ENCODE data around the gene TRIM40.

The TRIM40 gene

DNA sequence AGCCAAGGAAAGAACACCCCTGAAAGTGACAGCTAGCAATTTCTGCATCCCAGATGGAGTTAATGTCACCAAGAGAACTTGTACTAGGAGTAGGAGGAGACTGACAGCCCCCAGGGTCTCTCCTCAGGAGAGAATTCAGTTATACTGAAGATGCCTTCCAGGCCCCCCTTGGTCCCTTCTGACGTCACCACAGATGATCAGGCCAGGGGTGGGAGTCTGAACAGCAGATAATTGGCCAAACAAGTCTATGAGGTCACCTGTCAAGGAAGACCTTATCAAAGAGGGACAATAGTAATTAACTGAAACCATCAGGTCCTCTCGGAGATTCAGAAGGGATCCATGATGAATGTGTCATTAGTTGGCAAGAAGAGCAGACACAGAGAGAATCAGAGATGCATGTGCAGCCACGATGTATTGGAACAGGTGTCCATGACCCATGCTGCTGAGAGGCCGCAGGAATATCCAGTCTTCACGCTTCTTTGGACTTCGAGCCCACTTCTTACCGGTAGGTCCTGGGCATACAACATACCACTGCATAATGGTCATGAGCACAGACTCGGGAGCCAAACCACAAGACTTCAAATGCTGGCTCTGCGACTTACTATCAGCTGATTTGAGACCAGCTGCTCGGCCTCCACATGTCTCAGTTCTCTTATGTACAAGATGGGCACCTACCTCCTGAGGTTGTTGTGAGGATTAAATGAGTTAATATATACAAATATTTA lies 14.9 kb downstream of the TRIM40 start:
- no peak for FAIRE-seq

DNA sequence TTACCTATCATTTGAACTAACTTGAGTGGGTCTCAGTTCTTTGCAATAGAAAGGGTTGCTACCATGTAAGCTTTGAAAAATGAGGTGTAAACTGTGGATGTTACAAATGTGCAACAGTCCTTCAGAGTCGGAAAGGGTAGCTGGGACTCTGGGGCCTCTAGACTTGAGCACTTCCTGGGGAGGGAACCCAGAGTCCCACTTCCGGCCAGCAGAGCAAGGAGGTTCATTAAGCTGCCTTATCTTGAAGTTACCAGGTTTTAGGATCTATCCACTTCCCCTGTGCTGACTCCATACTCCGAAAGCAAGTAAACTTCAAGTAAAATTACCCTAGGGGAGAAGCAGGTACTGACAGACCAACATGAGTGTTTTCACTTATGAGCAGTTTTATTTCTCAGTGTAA lies 15.6 kb downstream of the TRIM40 start:
- no peak for FAIRE-seq

DNA sequence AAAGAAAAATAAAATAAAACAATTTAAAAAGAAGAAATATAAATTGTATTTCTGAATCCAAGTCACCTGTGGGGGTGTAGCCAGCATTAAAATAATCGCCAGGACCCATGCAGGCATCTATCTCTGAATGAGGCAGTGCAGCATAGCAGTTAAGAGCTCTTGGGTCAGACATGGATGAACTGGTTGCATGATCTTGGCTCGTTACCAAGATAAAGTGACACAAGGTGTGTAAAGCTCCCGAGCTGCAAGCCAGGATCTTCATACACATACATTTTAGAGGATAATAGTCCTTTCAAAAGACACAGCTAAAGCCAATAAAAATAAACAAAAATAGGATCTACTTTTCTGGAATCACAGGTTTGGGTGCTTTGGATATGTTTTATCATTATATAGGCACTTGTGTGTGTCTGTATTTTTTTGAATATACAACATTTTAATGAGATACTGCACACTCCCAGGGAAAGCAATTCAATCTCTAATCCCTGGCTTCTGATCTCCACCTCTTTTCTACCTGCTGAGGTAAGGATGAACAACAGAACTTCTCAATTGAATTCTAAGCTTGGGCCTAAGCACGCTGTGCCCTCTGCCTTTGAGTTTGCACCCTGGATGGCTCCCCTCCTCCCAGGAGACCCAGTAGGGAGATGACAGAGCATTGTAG lies 16.2 kb downstream of the TRIM40 start:
- no peak for FAIRE-seq

DNA sequence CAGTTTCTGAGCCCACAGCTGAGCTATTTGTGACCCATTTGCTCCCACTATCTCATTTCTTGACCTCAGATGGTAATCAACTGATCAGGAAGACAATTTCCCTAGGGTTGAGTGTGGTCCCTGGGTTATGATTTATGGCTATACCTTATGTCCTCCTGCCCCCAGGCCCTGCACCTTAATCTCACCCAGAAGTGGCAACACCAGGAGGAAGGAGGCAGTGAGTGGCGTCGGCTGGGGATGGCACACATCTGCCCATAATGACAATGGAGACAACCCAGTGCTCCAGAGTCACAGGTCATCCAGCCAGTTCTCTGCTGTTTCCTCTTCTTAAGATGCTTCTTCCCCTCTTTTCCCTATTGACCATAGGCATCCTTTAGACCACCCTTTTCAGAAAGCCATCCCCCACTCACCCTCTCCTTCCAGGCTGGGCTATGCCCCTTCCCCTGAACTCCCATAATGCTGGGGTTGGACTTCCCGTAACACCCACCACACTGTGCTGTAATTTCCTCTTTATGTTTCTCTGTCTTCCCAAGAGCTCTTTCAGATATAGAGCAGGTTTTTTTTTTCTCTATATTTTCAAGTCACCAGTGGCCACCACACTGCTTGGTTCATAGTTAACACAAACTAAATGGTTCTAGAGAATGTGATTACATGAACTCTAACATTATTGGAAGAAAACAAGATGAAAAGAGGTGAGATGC lies 17.1 kb downstream of the TRIM40 start:
- no peak for FAIRE-seq

DNA sequence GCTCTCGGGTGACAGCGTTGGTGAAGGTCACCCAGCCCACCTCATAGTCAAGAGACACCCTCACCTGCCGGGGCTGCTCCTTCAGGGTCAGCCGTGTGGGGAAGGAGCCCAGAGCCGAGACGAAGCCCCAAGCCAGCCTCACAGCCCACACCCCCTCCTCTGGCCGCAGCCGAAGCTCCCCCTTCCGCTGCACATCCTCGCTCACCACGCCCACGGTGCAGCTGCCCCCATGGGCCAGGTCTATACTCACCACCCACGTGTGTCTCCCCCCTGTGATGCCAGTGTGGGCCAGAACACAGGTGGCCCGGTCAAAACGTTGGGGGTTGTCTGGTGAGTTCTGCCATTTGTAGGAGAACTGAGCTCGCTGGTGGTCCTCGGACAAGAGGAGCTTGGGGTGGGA lies 18.1 kb downstream of the TRIM40 start:
- no peak for FAIRE-seq

DNA sequence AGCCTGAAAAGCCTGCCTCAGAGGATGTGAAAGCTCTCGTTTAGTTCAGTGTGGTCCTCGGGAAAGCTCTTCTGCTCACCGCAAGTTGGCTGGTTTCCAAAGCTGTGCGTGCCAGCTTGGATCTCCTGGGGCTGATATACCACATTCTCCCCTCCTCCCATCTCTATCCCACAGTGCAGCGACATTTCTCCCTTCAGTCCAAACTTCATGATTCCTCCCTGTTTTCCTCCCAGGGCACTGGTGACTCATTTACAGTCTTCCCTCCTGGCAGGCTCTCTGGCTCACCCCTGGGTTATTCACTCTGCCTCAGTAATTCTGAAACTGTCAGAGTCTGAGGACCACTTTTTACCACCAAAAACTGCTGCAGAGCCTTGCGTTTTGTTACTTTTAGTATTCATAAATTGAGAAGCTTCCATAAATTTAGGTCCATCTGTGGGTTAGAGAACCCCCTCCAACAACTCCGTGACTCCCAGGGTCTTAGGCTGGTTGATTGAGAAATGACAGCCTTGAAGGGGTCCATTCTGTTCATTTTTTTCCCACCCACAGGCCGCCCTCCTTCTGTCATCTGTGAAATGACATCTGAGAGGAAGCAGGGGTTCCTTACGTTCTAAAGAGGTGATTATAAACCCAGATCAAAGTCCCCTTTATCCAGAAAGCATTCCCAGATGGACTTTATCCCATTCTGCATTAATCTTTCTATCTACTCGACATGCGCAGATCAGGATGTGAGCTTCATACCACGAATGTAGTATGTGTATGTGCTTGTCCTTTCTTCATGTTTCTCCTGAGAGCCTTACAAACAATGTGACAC lies 19.0 kb downstream of the TRIM40 start:
- FAIRE-seq = no peak

DNA sequence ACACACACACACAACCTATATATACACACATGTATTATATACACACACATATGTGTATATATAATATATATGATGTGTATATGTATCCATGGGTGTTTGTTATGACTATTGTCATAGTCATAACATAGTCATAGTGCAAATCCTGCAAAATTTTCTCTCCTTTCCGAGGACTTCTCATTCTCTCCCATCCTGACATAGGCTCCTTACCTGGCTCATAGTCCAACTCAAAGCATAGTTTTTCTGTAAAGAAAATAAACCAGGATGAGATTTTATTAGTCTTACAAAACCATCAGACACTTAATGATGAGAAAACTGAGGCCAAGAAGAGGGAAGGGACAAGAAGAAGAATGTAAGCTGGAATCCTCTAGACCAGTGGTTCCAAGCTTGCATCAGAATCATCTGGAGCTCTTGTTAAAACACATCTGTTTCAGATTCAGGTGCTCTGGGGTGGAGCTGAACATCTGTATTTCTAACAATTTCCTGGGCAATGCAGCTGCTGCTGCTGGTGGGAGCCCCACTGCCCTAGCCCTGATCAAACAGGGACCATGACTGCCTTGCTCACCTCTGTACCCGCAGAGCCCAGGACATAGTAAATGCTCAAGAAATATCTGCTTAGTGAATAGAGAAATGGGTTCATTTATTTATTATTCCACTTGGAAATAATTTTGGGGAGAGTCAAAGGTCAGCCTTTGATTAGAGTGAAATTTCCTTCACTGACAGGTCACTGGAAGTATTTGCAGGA lies 19.8 kb downstream of the TRIM40 start:
- FAIRE-seq = no peak

DNA sequence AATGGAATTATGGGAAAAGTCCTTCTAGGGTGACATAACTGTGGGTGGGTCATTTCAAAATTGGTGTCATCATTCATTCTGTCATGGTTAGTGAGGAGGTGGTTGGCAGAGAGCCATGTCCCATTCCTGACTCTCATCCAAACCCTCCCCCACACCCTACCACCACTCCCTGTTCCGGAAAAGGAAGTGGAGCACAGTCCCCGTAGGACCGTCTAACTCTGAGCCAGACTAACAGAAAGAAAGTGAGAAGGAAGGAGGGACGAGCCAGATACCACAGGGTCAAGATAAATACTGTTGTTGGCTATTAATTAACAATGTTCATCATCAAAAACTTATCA lies 20.3 kb downstream of the TRIM40 start:
- no peak for FAIRE-seq

DNA sequence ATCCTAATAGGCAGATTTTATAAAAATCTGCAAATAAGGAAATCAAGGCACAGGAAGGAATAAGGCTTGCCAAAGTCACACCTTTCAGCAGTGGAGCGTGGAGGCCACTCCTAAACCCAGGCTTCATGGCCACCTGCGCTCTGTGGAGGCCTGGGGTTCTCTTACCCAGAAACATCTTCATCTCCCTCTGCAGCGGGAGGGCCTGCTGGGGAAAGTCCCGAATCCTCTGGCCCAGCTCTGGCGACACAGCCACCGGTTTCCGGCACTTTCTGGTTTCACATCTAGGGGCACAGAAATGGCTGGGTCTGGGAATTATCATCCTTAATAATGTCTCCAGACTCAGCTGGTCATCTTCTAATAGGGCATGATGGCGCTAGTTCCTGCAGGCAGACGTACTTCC lies 20.8 kb downstream of the TRIM40 start:
- no peak for FAIRE-seq

DNA sequence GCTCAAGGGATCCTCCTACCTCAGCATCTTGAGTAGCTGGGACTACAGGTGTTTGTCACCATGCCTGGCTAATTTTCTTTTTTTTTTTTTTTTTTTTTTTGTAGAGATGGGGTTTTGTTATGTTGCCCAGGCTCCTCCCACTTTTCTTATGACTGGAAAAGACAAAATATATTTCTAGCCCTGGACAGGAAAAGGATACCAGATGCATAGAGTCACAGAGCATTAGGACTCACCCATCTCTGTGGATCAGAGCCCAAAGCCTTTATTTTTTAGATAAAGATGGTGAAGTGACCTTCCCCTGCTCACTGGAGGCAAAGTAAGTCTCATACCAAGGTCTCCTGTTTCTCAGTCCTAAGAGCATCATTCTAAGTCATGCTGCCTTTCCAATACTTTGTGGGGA lies 21.6 kb downstream of the TRIM40 start:
- FAIRE-seq = no peak

DNA sequence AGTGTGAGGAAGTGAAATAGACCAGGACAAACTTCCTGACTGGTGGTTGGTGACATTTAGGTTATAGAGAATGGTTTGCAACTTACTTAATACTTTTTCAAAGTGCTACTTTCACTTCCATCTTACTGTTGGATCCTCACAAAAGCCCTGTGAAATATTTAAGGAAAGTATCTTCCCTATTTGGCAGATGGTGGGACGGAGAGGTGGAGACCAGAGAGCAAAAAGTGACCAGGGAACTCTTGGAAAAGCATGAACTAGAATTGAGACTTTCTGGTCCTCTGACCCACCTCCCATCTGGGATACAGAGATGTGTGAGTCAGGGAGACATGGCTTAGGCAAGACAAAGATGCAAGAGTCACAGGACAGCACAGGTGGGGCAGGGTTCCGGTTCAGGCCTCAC lies 22.1 kb downstream of the TRIM40 start:
- FAIRE-seq = no peak

DNA sequence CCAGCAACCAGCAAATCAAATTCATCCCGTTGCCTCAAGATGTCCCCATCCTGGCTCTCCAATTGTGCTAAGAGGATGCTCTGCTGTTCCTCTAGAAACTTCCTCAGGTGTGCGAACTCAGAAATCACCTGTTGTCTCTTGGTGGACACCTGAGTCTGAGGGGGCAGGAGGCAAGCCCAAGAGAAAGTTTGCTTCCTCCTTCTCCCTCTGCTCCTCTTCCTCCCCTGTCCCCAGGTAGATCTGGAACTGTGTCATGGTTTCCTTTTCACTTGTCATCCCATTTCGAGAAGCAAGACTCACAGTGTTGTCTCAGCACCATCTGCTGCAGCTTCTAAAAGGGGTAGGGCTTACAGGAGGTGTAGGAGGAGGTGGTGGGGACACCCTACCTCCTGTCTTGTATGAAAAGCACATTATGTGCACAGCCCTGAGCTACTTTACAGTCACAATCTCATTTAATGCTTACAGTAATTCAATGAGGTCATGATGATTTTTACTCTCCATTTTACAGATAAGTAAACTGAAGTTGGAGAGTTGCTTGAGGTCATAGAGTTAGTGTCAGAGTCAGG lies 22.6 kb downstream of the TRIM40 start:
- no peak for FAIRE-seq

DNA sequence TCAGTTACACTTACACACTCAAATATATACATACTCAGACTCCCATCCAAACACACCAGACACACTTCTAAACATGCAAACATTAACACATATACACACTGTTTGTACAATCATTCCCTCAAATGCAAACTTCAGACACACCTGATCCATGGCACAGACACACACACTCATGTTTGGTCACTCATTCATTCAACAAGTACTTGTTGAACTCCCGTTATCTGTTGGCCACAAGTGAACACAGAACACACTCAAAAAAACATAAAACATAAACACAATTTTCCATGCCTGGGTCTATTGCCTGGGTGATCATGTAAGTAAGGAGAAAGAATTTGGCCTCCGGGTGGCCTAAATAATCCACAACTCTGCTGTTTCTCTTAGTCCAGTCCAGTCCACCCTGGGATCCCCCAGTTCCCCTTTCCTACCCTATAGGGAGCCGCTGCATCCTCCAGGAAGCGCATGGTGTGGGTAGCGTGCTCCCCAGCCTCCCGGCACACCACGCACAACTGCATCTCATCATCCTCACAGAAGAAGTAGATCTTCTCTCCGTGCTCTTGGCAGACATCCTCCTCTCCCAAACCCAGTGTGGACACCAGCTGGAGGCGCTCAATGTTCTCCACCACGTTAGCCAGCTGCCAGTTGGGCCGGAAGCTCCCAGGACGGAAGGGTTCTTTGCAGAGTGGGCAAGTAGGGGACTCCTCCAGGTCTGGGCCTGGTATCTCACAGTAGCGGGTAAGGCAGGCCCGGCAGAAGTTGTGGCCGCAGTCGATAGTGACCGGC lies 24.3 kb downstream of the TRIM40 start:
- no peak for FAIRE-seq

DNA sequence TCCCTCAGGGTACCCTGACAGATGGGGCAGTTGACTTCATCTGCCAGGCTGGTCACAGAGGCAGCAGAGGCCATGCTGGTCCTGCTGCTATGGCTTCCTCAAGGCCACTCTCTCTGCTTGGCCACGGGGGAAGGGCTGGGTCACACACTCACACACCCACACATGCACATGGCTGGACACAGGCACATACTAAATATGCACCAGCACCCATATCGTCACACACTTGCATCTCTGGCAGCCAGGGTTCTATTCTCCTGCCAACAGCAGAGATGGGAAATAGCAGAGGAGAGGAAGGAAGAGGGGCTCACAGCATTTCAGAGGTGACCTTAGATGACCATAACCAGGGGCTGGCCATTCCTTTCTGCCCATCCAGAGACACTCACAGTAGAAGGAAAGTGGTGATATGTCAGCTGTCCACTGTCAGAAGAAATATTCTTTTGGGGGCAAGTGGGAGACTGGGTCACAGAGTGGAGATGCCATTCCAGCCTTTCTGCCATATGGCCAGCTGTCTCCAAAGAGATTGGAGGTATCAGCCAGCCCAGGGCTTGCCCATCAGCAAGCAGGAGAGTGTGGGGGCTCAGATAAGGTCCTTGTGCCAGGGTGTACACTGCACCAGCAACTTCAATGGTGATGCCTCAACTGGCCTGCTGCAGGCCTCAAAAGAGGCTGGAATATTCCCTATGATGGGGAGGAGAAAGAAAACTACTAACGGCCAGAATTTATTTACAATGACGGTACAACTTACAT lies 25.0 kb downstream of the TRIM40 start, which contains the start of gene TRIM10:
Gene TRIM10 (minus strand): TSS at position 427 of the 747 bp plus-strand sequence. CDS start 353 bp downstream, at position 74.
- no peak for FAIRE-seq

DNA sequence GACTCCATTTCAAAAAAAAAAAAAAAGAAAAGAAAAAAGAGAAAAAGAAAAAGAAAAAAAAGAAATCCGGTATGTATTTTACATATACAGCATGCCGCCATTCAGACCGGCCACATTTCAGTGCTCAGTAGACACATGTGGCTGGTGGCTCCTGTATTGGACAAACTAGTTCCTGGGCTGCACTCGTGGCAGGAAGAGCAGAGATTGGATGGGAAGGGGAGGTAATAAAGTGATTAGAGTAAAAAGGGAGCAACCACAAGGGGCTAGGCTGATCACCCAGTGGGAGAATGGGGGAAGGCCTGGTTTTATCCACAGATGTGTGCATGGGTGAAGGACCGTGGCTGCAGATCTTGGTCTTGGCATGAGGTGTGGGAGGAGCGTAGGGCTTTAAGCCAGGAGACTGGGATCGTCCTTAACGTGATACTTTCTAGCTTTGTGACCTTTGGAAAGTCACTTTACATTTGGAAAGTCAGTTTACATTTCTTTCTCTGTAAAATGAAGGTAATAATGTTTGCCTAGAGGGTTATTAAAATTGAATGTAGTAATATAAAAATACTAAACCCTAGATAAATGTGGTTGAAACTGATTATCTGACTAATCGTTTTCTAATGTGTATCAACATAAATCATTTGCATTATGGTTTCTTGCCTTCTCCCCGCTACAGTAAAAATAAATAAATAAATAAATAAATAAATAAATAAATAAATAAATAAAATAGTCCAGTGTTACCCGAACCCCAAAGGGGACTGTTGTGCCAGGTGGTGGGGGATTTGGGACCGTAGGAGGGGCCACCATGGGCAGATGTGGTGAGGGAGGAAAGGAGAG lies 26.5 kb downstream of the TRIM40 start:
- FAIRE-seq = no peak

DNA sequence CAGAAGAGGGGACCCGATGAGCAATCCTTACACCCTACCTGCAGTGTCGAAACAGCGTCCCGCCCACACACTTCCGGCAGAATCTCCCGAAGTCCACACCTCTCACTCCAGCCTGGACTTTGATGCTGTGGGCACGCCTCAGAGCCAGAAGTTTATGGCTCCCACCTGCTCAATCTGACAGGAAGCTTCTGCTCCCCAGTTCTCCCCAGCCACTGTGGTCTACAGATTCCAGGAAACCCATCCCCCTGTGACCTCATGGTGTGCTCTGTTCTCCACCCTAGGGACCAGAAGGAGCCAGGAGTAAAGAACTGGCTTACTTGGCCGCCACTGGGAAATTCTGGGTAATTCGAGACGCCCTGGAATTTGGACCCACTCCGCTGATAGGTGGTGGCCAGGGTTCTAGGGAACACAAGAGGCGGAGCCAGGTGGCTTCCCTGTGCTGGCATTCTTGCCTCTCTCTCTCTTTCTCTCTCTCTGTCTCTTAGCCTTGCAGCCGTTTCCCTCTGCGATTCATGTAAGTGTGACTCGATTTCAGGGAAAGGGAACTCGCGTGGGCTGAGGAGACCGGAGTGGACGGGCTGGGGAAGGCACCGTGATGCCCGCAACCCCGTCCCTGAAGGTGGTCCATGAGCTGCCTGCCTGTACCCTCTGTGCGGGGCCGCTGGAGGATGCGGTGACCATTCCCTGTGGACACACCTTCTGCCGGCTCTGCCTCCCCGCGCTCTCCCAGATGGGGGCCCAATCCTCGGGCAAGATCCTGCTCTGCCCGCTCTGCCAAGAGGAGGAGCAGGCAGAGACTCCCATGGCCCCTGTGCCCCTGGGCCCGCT lies 27.4 kb downstream of the TRIM40 start, which contains the start of gene TRIM15:
Gene TRIM15 (plus strand): TSS at position 457 of the 828 bp plus-strand sequence. CDS start 139 bp downstream, at position 596.
- FAIRE-seq = no peak

DNA sequence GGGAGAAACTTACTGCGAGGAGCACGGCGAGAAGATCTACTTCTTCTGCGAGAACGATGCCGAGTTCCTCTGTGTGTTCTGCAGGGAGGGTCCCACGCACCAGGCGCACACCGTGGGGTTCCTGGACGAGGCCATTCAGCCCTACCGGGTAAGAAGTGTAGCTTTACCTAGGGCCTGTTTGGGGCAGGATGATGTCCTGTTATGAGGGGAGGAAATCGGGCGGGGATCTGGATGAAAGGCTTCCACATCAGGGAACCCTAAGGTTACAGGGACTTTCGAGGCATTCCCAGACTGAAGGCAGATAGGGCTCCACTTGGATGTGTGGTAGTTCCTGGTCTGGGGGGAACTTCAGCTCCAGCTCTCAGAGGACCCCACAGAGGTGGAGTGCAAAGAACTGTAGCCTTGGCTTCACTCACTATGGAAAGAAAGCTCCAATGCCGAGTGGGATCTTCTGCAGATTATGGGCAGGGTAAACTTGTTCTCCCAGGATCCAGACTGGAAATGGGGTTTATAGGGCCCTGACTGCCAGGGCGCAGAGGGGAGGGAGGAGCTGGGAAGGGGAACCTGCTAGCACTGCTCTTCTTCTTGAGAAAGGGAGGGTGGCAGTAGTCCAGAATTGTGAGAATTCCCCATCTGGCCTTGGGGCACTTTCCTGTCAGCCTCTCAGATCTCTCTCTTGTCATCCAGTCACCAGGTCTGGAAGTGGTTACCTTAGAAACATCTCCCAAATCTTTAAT lies 28.1 kb downstream of the TRIM40 start:
- FAIRE-seq = no peak

DNA sequence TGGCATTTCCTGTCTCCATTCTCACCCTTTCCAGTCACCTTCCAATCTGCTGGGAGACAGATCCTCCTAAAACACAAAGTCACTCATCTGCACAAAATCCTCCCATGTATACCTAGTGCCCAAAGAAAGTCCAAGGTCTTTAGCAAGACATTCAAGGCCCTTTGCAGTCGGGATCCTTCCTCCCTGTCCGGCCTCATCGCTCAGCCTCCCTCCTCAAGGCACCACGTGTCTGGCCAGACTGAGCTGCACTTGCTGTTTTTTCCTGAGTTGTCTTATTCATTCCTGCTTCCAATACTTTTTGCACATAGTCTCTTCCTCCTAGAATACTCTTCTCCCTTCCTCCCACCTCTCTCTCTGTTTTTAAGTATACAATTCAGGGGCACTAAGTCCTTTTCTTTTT lies 28.8 kb downstream of the TRIM40 start:
- no peak for FAIRE-seq

Measured in islet of Langerhans (tissue), 1 donor.